ENCODE measurements around the gene SIVA1.

GRCh38 chr14:104772707-104773504 lies 20.0 kb downstream of the SIVA1 start:
- TF ChIP-seq CTCF (IDR thresholded peaks at IDR 0.05), result no peak
- TF ChIP-seq POLR2AphosphoS5 (IDR thresholded peaks at IDR 0.05), result no peak
- TF ChIP-seq EP300 (IDR thresholded peaks at IDR 0.05; ENCODE audit: low read depth), result no peak
- no peak for TF ChIP-seq POLR2A (IDR thresholded peaks at IDR 0.05)

Data from transverse colon (tissue), 4 donors.